Measurements from ENCODE around the gene SPECC1L.

Gene SPECC1L

GRCh38 chr22:24325105-24325757, 54.6 kb downstream of the SPECC1L start:
- peak; percentile 8 for DNase-seq

GRCh38 chr22:24326266-24326665, 55.6 kb downstream of the SPECC1L start:
- DNase-seq: no peak

- DNase-seq: no peak
Observed at GRCh38 chr22:24327832-24328231, 57.2 kb downstream of the SPECC1L start.

GRCh38 chr22:24329453-24329852, 58.8 kb downstream of the SPECC1L start:
- no peak for DNase-seq

GRCh38 chr22:24330636-24331035, 60.0 kb downstream of the SPECC1L start:
- DNase-seq: no peak

GRCh38 chr22:24331468-24332440, 61.1 kb downstream of the SPECC1L start:
- DNase-seq: no peak

GRCh38 chr22:24333301-24333700, 62.7 kb downstream of the SPECC1L start:
- no peak for DNase-seq

GRCh38 chr22:24335496-24335895, 64.9 kb downstream of the SPECC1L start:
- no peak for DNase-seq

- DNase-seq: no peak
Observed at GRCh38 chr22:24337894-24338645, 67.4 kb downstream of the SPECC1L start.

- no peak for DNase-seq
Observed at GRCh38 chr22:24338726-24339451, 68.3 kb downstream of the SPECC1L start.

GRCh38 chr22:24339452-24339747, 68.8 kb downstream of the SPECC1L start:
- no peak for DNase-seq

GRCh38 chr22:24341627-24342026, 71.0 kb downstream of the SPECC1L start:
- no peak for DNase-seq

GRCh38 chr22:24350627-24351026, 80.0 kb downstream of the SPECC1L start:
- DNase-seq: no peak

GRCh38 chr22:24353121-24353520, 82.5 kb downstream of the SPECC1L start:
- DNase-seq: no peak

- DNase-seq: no peak
Observed at GRCh38 chr22:24355574-24355973, 84.9 kb downstream of the SPECC1L start.

GRCh38 chr22:24357547-24357946, 86.9 kb downstream of the SPECC1L start:
- DNase-seq: no peak

- no peak for DNase-seq
Observed at GRCh38 chr22:24358105-24358836, 87.6 kb downstream of the SPECC1L start.

GRCh38 chr22:24359452-24360120, 89.0 kb downstream of the SPECC1L start:
- no peak for DNase-seq

- DNase-seq: no peak
Observed at GRCh38 chr22:24361976-24362646, 91.5 kb downstream of the SPECC1L start.

GRCh38 chr22:24363243-24363642, 92.6 kb downstream of the SPECC1L start:
- no peak for DNase-seq

- no peak for DNase-seq
Observed at GRCh38 chr22:24366701-24367100, 96.1 kb downstream of the SPECC1L start.

All from NCI-H1436 (cell line).